ENCODE measurements around the gene JMJD1C. TPM values are rescaled to one million over a fixed set of nuclear protein-coding genes. Genes with fewer than 3 reads are reported as not detected.
A peak's percentile ranks its signal among the peaks of the same experiment; 100 is the strongest.

The JMJD1C gene
- total RNA-seq, 1 donor from 2014 or later = 84.2 TPM

DNA sequence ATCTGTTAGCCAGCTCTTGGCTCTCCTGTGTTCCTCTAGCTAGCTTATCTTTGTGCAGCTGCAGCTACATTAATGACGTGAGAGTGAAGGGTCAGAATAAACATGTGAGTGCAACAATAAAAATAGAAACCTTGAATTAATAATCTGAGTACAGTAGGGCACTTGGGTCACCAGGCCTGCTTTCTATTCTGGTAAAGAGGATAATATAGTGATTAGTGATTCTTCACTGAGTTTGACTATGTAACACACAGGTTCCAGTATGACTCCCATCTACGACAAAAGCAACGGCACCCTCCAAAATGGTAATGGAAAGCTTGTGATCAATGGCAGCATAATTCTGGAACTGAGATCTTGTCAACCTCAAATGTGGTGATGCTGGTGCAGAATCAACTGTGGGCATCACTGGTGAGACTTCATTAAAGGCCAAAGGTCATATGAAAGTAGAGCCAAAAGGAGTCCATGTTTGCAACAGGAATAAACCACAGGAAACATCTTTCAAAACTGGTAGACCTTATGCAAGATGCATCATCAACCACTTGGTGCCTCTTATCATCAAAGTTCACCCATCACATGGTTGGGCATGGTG lies 255.1 kb downstream of the JMJD1C start:
- H3K4me1 ChIP-seq = peaks cover 33% of the 10 kb centered on the region
- no peak for TF ChIP-seq CTCF (IDR thresholded peaks at IDR 0.05)
- H3K27ac ChIP-seq = no peak overlapping the region
- intact Hi-C loops (cut with DNase I) = no loop called here
- H3K27me3 ChIP-seq = no peaks in the 10 kb centered on the region
- ATAC-seq = peak; percentile 44
- no peak for DNase-seq
- no peaks in the 10 kb centered on the region for H3K9me3 ChIP-seq
- no peak overlapping the region for H3K4me3 ChIP-seq
- peaks cover 62% of the 10 kb centered on the region for H3K36me3 ChIP-seq

DNA sequence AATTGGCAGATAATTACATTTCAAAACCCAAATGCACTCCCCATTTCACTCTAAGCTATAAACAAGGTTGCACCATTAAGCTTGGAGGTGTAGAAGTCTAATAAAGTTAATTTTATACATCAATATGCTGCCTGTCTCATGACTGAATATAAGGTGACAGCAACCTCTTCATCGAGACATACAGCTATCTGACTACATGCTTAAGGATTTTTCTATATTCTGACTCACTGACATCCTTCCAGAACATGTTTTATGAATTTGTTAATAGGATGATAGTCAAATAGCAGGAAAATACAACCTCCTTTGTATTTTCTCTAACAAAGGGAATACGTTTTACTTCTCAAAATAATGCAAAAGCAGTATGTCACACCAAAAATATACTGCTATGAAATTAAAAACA lies 256.1 kb downstream of the JMJD1C start:
- no peak overlapping the region for H3K27ac ChIP-seq
- TF ChIP-seq CTCF (IDR thresholded peaks at IDR 0.05) = no peak
- H3K36me3 ChIP-seq = peaks cover 58% of the 10 kb centered on the region
- no peaks in the 10 kb centered on the region for H3K9me3 ChIP-seq
- ATAC-seq (no peak), DNase-seq (no peak)
- no peak overlapping the region for H3K4me3 ChIP-seq
- peaks cover 38% of the 10 kb centered on the region for H3K4me1 ChIP-seq
- H3K27me3 ChIP-seq = no peaks in the 10 kb centered on the region
- intact Hi-C loops (cut with DNase I) = no loop called here

DNA sequence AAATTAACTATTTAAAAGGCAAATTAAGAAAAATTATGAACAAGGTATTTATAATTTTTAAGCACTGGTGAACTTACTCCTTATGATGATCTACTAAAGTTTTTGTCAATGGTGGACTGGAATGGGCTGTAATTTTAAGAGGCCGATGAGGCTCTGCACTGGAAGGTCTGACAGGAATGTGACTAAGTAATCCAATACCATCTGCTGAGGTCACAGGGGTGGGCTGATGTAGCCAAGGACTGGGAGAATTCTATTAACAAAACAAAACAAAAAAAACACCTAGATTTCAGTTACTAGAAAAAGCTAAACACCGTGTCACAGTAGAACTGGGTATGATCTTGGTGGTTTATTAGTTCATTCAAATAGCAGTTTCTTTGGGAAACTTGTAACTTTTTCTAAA lies 256.8 kb downstream of the JMJD1C start:
- H3K4me3 ChIP-seq = no peak overlapping the region
- DNase-seq (no peak), ATAC-seq (no peak)
- no peaks in the 10 kb centered on the region for H3K27me3 ChIP-seq
- H3K36me3 ChIP-seq = peaks cover 51% of the 10 kb centered on the region
- peaks cover 38% of the 10 kb centered on the region for H3K4me1 ChIP-seq
- intact Hi-C loops (cut with DNase I) = no loop called here
- no peak overlapping the region for H3K27ac ChIP-seq
- no peaks in the 10 kb centered on the region for H3K9me3 ChIP-seq
- TF ChIP-seq CTCF (IDR thresholded peaks at IDR 0.05) = no peak

- Histone ChIP-seq H3K27me3 (no peaks in the 10 kb centered on the region), H3K4me1 (peaks cover 38% of the 10 kb centered on the region)
- no peak for DNase-seq
Measured at GRCh38 chr10:63206997-63207811, 258.6 kb downstream of the JMJD1C start.

GRCh38 chr10:63206576-63206975 lies 259.2 kb downstream of the JMJD1C start:
- ATAC-seq (no peak), DNase-seq (no peak)
- Histone ChIP-seq H3K4me3 (no peak overlapping the region), H3K9me3 (no peaks in the 10 kb centered on the region), H3K4me1 (peaks cover 38% of the 10 kb centered on the region), H3K27me3 (no peaks in the 10 kb centered on the region), H3K36me3 (peaks cover 39% of the 10 kb centered on the region), H3K27ac (peak overlapping the region; percentile 6)
- intact Hi-C loops (cut with DNase I) = no loop called here
- TF ChIP-seq CTCF (IDR thresholded peaks at IDR 0.05) = no peak

More at GRCh38 chr10:63206997-63207811, 258.6 kb downstream of the JMJD1C start:
- Histone ChIP-seq H3K27ac (peak overlapping the region; percentile 6), H3K4me3 (no peak overlapping the region), H3K36me3 (peaks cover 36% of the 10 kb centered on the region), H3K9me3 (no peaks in the 10 kb centered on the region)
- TF ChIP-seq CTCF (IDR thresholded peaks at IDR 0.05) = no peak
- intact Hi-C loops (cut with DNase I) = no loop called here
- peak; percentile 68 for ATAC-seq
